Kidney glomerular epithelial cell (primary cell): ENCODE results near the gene TMEM9B.
"Not testable (repeated sequence)": the region's sequence is repeated elsewhere in the genome, so short reads cannot be mapped to it uniquely, and the experiment has no call there.

Experiments used
- DNase-seq: peaks from one replicate; lab custom pipeline; 2025; lab: John Stamatoyannopoulos, UW

The TMEM9B gene

GRCh38 chr11:8964324-8965320, at the start of gene TMEM9B:
Gene TMEM9B, minus strand, starts transcription at chr11:8964442. Its CDS starts 129 bp downstream, at chr11:8964313.
- DNase-seq, result peak; percentile 89

GRCh38 chr11:9013373-9013772, 49.1 kb upstream of the TMEM9B start:
- DNase-seq, result no peak

GRCh38 chr11:9009538-9009937, 45.3 kb upstream of the TMEM9B start:
- not testable (repeated sequence) for DNase-seq

- no peak for DNase-seq
These were observed 44.4 kb upstream of the TMEM9B start for GRCh38 chr11:9008661-9009060.

- no peak for DNase-seq
These were observed 43.8 kb upstream of the TMEM9B start for GRCh38 chr11:9008011-9008550.

- DNase-seq, result no peak
These were observed 40.8 kb upstream of the TMEM9B start for GRCh38 chr11:9005087-9005486.

GRCh38 chr11:9004183-9004926, 40.1 kb upstream of the TMEM9B start:
- no peak for DNase-seq

GRCh38 chr11:9003573-9004182, 39.4 kb upstream of the TMEM9B start, which contains the start of gene NRIP3:
Gene NRIP3, minus strand, starts transcription at chr11:9004001. Its CDS starts 66 bp downstream, at chr11:9003935.
- peak; percentile 2 for DNase-seq

- DNase-seq, result no peak
These were observed 38.8 kb upstream of the TMEM9B start for GRCh38 chr11:9002920-9003572.

- peak; percentile 39 for DNase-seq
These were observed 37.5 kb upstream of the TMEM9B start for GRCh38 chr11:9001736-9002135.

- no peak for DNase-seq
These were observed 33.8 kb upstream of the TMEM9B start for GRCh38 chr11:8998017-8998416.

- no peak for DNase-seq
These were observed 33.2 kb upstream of the TMEM9B start for GRCh38 chr11:8997451-8997850.

GRCh38 chr11:8989453-8989852, 25.2 kb upstream of the TMEM9B start:
- DNase-seq, result no peak

- DNase-seq, result peak; percentile 22
These were observed 24.3 kb upstream of the TMEM9B start for GRCh38 chr11:8988329-8989234.

GRCh38 chr11:8987446-8987845, 23.2 kb upstream of the TMEM9B start:
- DNase-seq, result no peak

GRCh38 chr11:8986772-8987171, 22.5 kb upstream of the TMEM9B start:
- DNase-seq, result not testable (repeated sequence)

- DNase-seq, result no peak
These were observed 21.2 kb upstream of the TMEM9B start for GRCh38 chr11:8985462-8985861.

- DNase-seq, result no peak
These were observed 19.3 kb upstream of the TMEM9B start for GRCh38 chr11:8983552-8983951.

GRCh38 chr11:8980485-8980884, 16.2 kb upstream of the TMEM9B start:
- DNase-seq, result no peak

- DNase-seq, result not testable (repeated sequence)
These were observed 15.1 kb upstream of the TMEM9B start for GRCh38 chr11:8979365-8979764.
